Thyroid gland (tissue), 4 donors: Measurements from ENCODE around the gene CPSF3.

Source experiments
- POLR2A ChIP-seq, 2 donors: fragments of 450-650 bp; IDR thresholded peaks; one replicate each; pipeline ENCODE4 v1.6.1; 2017; ENCODE audit warnings: antibody characterized with exemption in 2 of 2, mild to moderate bottlenecking in 2 of 2, moderate library complexity in 1 of 2
- TF ChIP-seq, protein P1 (sequence below), 6 experiments: fragments of 200-600 bp in 3 of 6; fragments of 450-650 bp in 3 of 6; sonication (generic) in 3 of 6; IDR thresholded peaks; one replicate each; pipeline ENCODE4 v1.5.1; 2016 to 2019; ENCODE audit warnings: antibody characterized with exemption in 6 of 6, mild to moderate bottlenecking in 2 of 6, inconsistent platforms in 1 of 6, moderate library complexity in 1 of 6

DNA sequence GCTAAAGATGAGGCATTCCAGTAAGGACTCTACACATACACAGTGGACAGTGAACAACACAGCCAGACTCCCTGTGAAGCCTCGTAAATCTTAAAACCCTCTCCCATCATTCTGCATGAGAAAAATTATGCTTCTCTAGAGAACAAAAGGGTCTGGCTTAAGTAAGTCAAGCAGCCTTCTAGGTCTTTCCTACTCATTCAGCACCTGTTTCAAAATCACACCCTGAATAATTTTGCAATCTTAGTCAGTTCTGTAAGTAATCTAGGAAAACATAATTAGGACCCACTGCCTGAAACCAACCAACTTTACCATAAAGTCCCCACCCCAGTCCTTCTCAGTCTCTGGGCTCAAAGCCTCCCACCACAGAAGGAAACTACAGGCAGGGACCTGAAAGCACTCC is 70.6 kb downstream of the CPSF3 start:
- TF ChIP-seq, protein P1, sequence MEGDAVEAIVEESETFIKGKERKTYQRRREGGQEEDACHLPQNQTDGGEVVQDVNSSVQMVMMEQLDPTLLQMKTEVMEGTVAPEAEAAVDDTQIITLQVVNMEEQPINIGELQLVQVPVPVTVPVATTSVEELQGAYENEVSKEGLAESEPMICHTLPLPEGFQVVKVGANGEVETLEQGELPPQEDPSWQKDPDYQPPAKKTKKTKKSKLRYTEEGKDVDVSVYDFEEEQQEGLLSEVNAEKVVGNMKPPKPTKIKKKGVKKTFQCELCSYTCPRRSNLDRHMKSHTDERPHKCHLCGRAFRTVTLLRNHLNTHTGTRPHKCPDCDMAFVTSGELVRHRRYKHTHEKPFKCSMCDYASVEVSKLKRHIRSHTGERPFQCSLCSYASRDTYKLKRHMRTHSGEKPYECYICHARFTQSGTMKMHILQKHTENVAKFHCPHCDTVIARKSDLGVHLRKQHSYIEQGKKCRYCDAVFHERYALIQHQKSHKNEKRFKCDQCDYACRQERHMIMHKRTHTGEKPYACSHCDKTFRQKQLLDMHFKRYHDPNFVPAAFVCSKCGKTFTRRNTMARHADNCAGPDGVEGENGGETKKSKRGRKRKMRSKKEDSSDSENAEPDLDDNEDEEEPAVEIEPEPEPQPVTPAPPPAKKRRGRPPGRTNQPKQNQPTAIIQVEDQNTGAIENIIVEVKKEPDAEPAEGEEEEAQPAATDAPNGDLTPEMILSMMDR (IDR thresholded peaks at IDR 0.05): no peak
- no peak for TF ChIP-seq POLR2A (IDR thresholded peaks at IDR 0.05)
